DMS153 (cell line): ENCODE data around the gene PATJ.
"Not testable (repeated sequence)": the region's sequence is repeated elsewhere in the genome, so short reads cannot be mapped to it uniquely, and the experiment has no call there.

Source experiments
- DNase-seq: peaks from one replicate; lab custom pipeline; 2025; lab: John Stamatoyannopoulos, UW

Gene PATJ

DNA sequence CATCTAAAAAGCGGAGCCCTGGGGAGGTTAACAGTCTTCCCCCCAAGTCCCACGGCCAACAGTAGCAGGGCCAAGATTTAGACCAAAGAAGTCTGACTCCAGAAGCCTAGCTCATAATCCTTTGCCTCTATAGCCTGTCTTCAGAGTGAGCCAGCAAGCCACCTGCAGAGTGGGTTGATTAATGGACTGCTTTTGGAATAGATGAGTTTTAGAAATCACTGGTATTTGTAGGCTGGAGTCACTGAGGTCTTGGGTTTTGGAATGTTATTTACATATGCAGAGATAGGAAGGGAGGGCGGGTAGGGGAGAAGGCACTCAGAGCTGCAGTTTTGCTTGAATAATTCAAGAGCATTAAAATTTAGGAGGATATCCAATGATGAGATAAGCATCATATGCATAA lies 361.6 kb downstream of the PATJ start:
- DNase-seq, result no peak

- DNase-seq, result no peak
Measured at GRCh38 chr1:62107923-62108322, 365.6 kb downstream of the PATJ start.

GRCh38 chr1:62109124-62109523 lies 366.8 kb downstream of the PATJ start:
- no peak for DNase-seq

GRCh38 chr1:62110198-62110817 lies 368.0 kb downstream of the PATJ start:
- DNase-seq, result no peak

- DNase-seq, result no peak
Measured at GRCh38 chr1:62111084-62111483, 368.8 kb downstream of the PATJ start.

DNA sequence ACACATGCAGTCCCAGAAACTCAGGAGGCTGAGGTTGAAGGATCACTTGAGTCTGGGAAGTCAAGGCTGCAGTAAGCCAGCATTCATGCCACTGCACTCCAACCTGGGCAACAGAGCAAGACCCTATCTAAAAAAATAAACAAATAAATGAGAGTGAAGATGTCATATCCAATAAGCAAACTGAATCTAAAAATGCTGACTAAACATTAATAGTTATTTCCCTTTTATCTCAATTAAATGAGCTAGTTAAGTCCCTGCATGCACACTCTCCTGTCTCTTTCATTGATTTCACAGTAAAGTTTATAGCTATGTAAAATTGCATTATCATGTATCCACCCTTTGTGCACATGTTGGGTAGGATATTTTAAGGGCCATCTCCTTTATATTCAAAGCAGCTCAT lies 371.2 kb downstream of the PATJ start:
- DNase-seq, result no peak

GRCh38 chr1:62117018-62117750 lies 374.9 kb downstream of the PATJ start:
- DNase-seq, result no peak

DNA sequence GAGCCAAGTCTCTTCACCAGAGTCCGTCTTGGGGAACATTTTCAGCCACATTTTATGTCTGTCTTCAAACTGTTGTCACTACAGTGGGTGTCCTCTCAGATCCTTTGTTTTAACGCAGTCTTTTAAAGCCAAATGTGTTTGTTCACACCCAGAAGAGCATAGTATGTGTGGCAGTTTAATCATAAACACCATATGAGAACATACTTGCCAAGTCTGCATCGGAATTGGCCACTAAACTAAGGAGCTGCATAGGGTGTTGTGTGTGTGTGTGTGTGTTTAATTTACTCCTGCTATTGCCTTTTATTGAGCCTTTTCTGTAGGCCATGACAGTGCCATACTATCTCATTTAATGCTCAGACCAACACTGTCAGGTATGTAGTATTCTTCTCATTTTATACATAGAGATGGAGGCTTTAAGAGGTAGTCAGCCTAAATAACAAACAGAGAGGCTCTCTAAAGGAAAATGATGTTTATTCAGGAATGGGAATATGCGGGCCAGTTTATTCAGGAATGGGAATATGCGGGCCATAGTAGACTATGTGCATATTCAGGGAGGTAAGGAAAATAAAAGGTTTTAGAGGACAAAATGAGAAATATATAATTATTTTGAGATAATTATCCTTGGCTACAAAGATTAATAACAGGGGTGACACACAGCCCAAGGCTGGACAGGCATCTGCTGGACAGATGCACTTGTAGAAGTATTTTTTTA lies 384.5 kb downstream of the PATJ start:
- no peak for DNase-seq

DNA sequence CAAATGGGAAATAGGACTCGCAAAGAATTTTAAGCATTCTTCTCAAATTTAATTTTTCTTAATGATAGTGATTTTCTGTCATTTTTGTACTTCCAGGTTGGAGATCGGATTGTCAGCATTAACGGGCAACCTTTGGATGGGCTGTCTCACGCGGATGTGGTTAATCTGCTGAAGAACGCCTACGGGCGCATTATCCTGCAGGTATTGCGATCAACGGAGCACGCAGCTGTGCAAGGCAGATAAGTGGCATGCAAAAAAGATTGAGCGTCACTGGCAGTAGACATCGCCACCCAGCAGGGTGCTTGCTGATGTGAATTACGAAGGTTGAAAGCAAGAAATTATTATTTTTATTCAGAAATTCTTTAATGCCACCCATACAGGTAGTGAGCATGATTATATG lies 386.5 kb downstream of the PATJ start:
- DNase-seq, result no peak

- peak; percentile 3 for DNase-seq
Measured at GRCh38 chr1:62131093-62131725, 388.9 kb downstream of the PATJ start.

DNA sequence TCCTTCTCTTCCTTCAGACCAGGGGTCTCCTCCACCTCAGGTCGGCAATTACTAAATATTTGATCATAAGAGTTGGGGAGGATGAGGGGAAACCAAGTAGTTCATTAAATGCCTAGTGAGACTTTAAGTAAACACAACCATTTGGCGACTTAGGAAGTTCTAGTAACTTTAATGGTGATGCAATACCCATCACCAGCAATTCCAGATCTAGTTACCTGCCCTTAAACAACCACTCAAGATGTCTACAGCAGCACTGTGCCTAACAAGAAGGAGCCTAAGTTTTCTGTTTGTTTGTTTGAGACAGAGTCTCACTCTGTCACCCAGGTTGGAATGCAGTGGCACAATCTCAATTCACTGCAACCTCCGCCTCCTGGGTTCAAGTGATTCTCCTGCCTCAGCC lies 395.7 kb downstream of the PATJ start:
- no peak for DNase-seq

DNA sequence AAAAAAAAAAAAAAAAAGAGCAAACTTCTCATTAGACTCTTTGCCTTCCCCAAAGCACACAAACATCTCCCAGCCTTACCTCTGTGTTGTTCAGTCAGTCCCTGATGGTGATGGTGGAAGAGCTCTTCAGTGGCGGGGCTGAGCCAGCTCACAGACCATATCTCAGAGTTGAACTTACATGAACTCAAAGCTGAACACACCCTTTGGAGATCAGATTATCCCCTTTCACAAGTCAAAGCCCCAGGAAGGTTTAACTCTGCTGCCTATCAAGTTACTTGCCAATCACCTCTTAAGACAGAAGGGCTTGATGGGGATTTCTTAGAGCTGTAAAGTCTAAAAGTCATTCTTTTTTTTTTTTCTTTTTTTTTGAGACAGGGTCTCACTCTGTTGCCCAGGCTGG lies 397.1 kb downstream of the PATJ start:
- DNase-seq, result no peak

- DNase-seq, result no peak
Measured at GRCh38 chr1:62140666-62141065, 398.4 kb downstream of the PATJ start.

DNA sequence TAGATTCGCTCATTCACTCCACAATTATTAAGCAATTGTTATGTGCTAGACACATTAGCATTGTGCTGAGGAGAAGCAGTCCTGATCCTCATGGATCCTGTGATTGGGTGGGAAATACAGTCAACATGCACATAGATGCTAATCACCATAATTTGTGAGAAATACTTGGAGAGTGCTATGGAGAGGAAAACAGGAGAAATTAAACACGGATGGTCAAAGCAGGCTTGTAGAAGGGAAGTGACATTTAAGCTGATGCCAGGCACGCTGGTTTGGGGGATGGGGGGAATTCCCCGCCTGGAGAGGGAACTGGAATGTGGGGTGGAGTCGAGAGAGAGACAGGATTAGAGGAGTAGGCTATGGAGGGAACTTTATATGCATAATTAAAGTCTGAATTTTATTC lies 400.2 kb downstream of the PATJ start:
- no peak for DNase-seq

DNA sequence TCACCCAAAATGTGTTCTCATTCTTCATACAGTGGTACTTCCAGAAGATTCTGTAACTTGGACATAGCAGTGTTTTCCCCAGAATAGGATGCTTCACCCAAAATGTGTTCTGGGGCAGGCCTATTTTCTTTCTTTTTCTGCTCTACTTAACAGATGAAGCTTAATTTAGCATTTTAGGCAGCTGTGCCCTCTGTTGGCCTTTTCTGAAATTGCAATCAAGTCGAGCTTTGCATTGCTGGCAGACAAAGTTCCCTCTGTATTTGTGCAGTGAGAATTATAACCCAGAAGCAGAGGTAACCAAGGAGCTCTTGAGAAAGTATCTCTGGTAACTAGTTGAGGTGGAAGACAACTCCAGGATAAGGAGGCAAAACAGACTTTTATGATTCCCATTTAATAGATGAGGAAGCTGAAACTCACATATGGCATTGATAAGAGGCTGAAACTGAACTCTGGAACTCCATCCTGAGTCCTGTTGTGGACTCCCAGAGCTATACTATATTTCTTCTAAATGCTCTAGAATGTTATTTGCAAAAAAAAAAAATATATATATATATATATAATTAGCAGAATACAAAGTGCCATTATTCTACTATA lies 402.1 kb downstream of the PATJ start:
- no peak for DNase-seq

DNA sequence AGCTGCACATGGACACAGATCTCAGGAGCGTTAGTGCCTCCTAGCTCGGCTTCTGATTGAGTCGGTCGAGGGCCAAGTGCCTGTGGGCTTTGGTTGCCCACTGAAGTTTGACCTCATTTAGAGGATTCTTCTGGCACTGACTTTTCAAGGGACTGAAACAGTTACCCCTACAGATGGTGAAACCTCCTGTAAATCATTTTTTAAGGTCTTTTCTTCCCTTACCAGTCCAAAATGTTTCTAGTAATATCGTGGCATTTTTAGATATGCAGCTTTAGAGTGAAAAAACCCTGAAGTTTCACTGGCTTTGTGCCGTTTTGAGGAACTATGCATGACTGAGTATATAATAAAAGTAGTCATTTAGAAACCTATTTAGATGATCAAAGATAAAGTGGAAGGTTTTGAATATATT lies 417.7 kb downstream of the PATJ start:
- no peak for DNase-seq

DNA sequence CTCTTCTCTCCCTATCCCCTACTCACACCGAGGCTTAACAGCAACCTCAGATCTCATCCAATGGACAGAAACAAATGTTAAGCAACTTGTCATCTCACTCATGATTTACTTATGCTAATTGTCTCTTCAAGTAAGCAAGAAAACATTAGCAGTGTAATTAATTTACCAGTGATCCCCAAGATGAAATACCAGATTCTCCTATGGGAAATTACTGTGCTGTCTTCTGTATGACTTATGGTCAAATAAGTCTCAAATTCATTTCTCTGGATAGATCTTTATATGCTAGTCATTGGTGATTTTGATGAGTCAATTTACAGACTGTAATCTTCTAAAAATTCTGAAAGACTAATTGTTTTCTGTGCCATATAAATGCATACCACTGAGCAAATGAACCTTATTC lies 419.4 kb downstream of the PATJ start:
- DNase-seq, result no peak

DNA sequence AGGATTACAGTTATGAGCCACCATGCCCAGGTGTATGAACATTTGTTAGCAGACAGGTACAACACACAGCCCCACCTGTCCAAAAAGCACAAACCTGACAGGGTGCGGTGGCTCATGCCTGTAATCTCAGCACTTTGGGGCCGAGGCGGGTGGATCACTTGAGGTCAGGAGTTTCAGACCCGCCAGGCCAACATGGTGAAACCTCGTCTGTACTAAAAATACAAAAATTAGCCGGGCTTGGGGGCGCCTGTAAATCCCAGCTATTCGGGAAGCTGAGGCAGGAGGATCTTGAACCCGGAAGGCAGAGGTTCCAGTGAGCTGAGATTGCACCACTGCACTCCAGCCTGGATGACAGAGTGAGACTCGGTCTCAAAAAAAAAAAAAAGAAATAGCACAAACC lies 428.1 kb downstream of the PATJ start:
- DNase-seq, result not testable (repeated sequence)

- DNase-seq, result peak; percentile 38
Measured at GRCh38 chr1:62175568-62176179, 433.4 kb downstream of the PATJ start.

- DNase-seq, result no peak
Measured at GRCh38 chr1:62176597-62177312, 434.5 kb downstream of the PATJ start.

GRCh38 chr1:62177621-62178020 lies 435.3 kb downstream of the PATJ start:
- DNase-seq, result no peak
